Measurements from ENCODE around the gene THUMPD3.

THUMPD3 gene

GRCh38 chr3:9422712-9423424 is 60.0 kb downstream of the THUMPD3 start:
- peak; percentile 87 for DNase-seq

GRCh38 chr3:9428411-9428810 is 65.6 kb downstream of the THUMPD3 start:
- DNase-seq, result no peak

- no peak for DNase-seq
Measured at GRCh38 chr3:9430733-9431132, 67.9 kb downstream of the THUMPD3 start.

- no peak for DNase-seq
Measured at GRCh38 chr3:9433627-9434521, 71.0 kb downstream of the THUMPD3 start.

GRCh38 chr3:9435316-9435715 is 72.5 kb downstream of the THUMPD3 start:
- no peak for DNase-seq
